Pericardium fibroblast (primary cell): ENCODE data around the gene RHOC. TPM values are rescaled to one million over a fixed set of nuclear protein-coding genes. Genes with fewer than 3 reads are reported as not detected.

Experiments
- total RNA-seq: library from RNA; depleted of rRNA; stranded (reverse); fragments of >200 nt; gene quantifications from 2 replicates; pipeline ENCODE4 v1.2.3, GENCODE V29; 2015

RHOC gene
- 361 and 588 TPM in 2 replicates for total RNA-seq

DNA sequence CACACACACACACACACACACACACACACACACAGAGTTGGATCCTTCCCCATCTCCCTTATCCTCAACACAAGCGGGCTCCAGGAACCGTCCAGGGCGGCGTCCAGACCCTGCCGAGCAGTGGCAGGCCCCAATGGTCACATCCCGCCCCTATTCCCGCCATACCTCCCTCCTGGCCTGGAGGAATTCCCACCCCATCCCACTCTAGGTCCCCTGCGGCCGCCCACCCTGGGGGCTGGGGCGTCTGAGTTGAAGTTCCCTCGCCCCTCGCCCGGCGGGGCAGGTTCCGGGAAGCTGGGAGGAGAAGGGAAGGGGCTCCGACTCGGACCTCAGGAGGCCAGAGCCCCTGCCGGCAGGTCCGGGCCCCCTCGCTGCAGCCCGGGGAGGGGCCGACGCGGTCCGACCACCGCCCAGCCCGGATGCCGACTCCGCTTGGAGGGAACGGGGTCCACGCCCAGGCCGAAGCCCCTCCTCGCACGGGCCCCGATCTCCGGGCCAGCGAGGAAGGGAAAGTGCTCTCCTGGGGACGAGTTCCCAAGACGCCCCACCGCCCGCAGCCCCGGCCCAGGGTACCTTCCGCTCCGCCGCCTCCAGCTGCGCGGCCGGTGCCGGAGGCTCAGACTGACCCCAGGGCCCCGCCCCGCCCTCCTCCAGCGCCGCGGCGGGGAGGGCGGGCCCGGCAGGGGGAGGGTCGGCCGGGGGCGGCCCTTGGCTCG lies at the start of gene RHOC:
TSS of gene RHOC (minus strand) at position 623 of the 716 bp plus-strand sequence. CDS start 3,328 bp downstream, outside the sequence.

DNA sequence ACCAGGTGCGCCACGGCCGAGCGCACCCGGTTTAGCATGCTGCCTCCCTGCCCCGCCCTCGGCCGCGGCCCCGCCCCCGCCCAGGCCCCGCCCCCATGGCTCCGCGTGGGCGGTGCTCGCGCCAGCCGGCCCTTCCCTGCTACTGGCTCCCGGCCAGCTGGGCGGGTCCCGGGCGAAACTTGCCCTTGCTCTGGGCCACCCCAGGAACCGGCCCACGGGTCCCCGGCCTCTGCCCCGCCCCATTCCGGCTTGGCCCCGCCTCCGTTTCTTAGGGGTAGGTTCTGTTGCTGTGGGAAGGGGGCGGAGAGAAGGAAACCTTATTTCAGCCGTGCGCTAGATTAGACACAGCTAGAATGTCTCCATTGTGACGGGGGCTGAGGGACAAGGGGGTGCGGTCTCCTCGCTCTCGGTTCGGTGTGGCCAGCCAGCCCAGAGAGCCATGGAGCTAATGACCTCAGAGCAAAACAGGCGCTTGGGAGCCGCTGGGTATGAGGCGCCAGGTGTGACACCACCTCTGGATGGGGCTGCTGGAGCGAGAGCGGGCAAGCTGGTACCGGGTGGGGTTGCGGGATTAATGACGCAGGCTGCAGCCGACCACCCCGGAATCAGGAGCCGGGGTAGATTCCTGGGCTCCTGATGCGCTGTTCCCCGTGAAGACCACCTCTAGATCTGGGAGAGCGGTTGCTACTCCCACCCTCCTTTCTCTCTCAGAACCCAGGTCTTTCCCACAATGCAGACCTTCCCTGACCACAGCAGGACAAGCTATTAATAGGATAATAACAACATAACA lies 8.5 kb upstream of the RHOC start, which contains the start of gene PPM1J:
TSS of gene PPM1J (minus strand) at position 69 of the 790 bp plus-strand sequence. CDS start at position 38, 31 bp downstream.

DNA sequence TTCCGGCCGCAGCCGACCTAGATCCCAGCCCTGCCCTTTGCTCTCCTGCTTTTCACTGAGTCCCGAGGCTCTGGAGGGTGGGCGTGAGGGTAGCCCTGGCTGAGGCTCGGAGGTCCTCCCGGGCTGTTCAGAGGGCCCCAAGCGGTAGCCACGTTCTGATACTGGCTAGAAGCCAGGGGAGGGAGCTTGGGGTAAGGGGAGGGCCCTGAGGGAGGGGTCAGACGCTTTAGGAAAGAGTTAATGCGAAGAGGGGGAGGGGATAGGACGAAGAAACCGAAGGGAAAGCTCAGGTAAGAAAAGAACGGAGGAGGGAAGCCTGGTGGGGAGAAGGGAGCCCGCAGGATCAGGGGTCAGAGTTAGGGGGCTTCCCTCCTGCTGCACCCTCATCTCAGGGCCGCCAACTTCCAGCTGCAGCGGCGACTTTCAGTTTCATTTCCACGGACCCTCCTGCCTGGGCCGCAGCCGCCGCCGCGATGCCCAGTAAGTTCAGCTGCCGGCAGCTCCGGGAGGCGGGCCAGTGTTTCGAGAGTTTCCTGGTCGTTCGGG lies 32.4 kb downstream of the RHOC start, which contains the start of gene MOV10:
TSS of gene MOV10 (plus strand) at position 220 of the 546 bp plus-strand sequence. CDS start at position 474, 254 bp downstream.

Other genes starting within 250 kb of the RHOC start
- gene WNT2B, start 198.2 kb downstream of the RHOC start, total RNA-seq = 1.6 and 2.1 TPM in 2 replicates
- gene ST7L, start 88.0 kb downstream of the RHOC start, total RNA-seq = 13.8 and 15.9 TPM in 2 replicates
- gene CAPZA1, start 87.3 kb downstream of the RHOC start, total RNA-seq = 172 and 202 TPM in 2 replicates
- gene MOV10, start 32.5 kb downstream of the RHOC start, total RNA-seq = 28.4 and 29.1 TPM in 2 replicates
- 2.0 and 3.3 TPM in 2 replicates for gene PPM1J, start 8.2 kb upstream of the RHOC start, total RNA-seq
- gene SLC16A1, start 249.1 kb upstream of the RHOC start, total RNA-seq = 73.3 and 88.3 TPM in 2 replicates